HG02571 (cell line): ENCODE data around the gene MGST2.
"Not testable (repeated sequence)": the region's sequence is repeated elsewhere in the genome, so short reads cannot be mapped to it uniquely, and the experiment has no call there.

Source experiments
- ATAC-seq: cut with Tn5 transposase; IDR thresholded peaks from one replicate; pipeline ENCODE4 v1.9.1; 2021; ENCODE audit warnings: mild to moderate bottlenecking, moderate library complexity; ENCODE audit not compliant: unreplicated experiment

Gene MGST2

DNA sequence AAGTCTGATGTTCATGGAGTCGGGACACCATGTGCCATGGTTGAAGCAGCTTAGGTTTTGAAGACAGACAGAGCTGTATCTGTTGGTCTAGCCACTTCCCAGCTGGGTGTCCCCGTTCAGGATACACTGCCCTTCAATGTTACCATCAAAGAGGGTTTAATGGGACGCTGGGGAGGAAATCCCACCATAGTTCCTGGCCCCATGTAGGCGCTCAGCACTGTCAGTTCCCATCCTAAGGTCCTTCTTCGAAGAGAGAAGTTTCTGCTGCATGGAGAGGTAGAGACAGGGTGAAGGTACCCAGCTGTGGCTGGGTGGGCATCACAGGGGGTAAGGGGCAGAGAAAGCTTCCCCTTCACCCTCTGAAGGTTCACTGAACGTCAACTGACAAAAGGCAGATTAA lies 3.7 kb downstream of the MGST2 start:
- no peak for ATAC-seq

DNA sequence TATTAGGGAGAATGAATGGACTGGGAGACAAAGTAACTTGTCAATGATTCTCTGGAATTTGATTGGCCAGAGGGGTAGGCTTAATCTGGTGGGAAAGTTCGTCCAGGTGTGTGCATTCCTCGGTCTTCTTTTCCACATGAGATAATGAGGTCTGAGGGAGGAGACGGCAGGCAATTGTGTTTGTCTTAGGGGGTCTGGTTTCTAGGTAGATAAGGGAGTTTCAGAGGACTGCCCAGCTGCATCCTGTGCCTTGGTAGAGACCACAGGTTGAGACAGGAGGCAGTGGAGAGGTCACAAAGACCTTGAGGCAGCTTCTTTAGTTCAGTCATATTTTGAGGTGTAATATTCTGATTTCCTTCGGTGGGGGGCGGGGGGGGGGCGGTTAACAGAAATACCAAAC lies 4.3 kb downstream of the MGST2 start:
- no peak for ATAC-seq

DNA sequence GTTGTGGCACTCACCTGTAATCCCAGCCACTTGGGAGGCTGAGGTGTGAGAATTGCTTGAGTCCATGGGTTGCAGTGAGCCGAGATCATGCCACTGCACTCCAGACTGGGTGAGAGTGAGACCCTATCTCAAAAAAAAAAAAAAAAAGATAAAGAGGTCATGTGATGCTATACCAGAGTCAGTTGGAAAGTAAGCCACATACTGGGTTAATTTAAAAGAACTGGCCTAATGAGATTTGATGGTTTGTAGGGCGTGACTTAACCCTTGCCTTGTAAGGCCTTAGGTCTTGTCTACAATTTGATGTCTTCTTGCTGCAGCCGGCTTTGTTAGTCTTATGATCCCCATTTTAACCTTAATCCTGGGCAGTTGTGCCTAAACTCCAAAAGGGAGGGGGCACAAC lies 5.2 kb downstream of the MGST2 start:
- ATAC-seq = no peak

DNA sequence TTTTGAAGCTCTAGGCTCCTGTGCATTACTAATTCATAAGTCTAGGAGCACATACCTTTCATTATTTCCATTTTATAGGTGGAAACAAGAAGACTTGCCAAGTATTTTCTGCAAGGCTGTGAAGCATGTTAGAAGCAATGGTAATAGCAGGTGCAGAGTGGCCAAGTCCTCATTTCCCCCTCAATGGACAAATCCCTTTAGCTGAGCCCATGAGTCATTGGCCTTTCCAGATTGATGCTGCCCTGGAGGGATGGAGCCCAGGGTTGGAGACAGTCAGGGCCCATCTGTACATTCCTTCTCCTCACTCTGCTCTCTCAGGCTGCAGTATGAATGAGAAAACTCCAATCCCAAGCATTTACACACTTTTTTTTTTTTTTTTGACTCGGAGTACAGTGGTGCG lies 6.6 kb downstream of the MGST2 start:
- ATAC-seq = no peak

DNA sequence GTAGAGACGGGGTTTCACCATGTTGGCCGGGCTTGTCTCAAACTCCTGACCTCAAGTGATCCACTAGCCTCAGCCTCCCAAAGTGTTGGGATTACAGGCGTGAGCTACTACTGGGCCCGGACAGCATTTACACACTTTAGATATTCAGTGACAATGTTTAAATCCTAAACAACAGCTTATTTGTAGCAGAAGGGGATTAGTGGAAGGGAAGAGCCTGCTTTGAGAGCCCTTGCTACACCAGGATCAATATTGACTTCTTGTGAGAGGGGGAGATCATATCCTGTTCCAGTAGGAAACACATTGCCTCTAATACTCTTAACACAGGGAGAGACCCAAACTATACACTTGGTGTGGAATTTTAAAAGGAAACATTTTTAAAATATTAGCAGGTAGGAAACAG lies 7.1 kb downstream of the MGST2 start:
- no peak for ATAC-seq

DNA sequence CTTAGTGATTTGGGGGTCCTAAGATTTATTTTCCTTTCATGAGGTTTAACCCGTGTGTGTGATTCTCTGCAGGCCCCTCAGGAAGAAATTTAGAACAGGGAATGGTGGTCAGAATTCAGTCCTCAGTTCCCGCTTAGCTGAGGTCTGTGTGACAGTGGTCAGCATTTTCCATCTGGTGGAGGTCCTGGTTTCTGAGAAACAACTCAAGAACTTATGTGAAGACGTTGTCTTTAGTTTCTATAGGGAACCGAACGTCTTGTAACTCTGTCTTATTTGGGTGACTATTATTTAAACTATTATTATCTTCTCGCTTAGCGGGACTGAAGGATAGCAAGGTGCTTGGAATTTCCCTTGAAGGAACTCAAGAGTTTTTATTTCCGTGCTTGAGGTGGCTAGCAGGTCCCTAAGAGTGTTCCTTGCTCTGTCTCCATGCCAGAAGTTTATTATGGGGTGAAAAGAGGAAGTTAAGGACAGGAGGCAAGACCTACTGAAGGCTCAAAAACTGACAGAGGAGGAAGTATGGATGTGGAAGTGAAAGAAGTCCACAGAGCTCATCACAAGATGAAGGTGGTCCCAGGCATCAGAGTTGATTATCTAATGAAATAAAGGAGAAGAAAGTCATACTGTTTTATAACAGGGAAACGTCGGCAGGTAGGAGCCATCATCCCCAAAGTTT lies 9.4 kb downstream of the MGST2 start:
- ATAC-seq = no peak

DNA sequence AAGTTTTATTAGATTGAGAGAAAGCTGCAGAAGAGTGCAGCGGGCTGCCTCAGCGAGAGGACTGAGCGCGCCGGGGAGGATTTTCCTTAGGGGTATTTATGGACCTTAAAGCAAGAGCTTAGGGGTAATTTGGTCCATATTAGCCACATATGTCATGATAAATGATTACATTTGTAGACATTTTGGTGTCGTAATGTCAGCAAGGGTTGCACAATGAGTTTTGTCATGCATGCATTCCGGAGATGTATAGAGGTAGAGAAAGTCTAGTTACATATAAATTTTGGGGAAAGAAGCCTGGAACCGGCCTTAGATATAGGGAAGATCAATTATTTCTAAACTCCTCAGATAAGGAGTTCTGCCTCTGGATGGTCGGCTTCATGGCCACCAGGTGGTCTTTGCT lies 10.0 kb downstream of the MGST2 start:
- ATAC-seq = no peak

DNA sequence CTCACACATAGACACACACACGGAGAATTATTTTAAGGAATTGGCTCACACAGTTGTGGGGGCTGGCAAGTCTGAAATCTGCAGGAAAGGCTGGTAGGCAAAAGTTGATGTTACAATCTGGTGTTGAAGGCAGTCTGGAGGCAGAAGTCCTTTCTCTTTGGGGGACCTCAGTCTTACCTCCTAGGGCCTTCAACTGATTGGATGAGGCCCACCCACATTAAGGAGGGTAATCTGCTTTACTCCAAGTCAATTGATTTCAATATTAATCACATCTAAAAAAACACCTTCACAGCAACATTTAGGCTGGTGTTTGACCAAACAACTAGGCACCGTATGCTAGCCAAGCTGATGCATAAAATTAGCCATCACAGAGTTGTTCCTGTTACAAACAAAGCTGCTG lies 10.7 kb downstream of the MGST2 start:
- ATAC-seq = no peak

DNA sequence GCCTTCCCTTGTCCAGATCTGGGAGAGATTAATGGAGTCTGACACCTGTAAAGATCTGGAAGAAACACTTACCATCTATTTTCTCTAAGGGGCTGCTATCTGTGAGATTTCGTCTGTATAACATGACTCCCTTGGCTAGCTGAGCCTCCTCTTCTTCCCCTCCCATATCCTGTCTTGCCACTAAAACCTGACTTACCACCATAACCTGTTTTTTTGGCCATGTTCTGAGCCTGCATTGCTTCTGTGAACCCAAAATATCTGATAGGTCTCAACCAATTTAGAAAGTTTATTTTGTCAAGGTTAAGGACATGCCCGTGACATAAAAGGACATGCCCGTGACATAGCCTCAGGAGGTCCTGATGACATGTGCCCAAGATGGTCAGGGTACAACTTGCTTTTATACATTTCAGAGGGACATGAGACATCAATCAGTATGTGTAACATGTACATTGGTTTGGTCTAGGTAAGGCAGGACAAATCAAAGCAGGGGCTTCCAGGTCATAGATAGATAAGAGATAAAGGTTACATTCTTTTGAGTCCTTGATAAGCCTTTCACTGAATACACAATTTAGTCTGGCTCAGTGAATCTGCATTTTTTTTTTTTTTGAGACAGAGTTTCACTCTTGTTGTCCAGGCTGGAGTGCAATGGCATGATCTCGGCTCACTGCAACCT lies 11.4 kb downstream of the MGST2 start:
- ATAC-seq = no peak

DNA sequence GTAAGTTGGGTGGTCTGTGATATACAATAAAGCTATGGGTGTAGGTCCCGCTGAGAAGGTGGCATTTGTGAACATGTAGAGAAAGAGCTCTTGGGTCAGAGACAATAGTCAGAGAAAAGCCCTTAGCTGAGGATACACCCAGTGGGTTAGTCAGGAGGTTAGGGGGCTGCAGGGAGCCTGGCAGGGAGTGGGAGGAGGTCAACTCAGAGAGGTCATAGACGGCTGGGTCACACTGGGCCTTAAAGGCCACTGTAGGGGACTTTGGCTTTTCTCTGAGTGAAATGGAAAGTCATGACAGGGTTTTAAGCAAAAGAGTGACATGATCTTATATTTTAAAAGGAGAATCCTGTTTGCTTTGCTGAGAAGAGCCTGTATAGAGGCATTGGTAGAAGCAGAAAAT lies 16.7 kb downstream of the MGST2 start:
- no peak for ATAC-seq

DNA sequence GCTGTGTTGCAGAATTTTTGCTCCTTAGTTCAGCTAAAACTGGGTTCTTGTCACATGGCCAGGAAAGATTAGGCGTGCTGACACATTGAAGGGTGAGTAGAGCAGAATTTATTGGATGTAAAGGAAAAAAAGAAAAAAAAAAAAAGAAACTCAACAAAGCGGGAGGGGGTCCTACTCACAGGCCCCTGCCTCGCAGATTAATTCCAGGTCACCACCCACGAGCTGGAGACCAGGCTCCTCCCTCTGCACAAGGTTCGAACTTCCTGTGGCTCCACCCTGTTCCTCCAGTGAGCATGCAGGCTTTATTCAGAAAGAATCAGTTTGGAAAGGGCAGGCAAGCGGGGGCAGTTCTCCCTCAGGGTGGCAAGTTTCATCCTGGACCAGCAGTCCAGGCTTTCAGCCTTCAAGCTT lies 17.1 kb downstream of the MGST2 start:
- no peak for ATAC-seq

DNA sequence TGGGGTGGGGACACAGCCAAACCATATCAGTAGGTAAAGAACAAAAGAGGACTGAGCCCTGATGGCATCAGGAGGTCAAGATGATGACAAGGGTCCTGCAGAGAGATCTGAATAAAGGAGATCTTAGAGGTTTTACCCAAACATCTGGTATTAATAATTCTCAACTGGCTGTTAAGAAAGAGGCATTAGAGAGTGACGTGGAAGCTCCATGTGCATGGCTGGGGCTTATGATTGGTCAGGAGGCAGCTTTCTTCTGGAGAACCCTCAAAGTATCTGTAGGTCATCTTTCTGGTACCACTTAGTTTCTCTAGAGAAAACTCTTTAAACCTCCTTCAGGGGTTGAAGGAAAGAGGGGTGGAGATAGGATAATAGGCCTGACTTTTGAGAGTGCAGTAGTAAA lies 18.7 kb downstream of the MGST2 start:
- ATAC-seq = no peak

DNA sequence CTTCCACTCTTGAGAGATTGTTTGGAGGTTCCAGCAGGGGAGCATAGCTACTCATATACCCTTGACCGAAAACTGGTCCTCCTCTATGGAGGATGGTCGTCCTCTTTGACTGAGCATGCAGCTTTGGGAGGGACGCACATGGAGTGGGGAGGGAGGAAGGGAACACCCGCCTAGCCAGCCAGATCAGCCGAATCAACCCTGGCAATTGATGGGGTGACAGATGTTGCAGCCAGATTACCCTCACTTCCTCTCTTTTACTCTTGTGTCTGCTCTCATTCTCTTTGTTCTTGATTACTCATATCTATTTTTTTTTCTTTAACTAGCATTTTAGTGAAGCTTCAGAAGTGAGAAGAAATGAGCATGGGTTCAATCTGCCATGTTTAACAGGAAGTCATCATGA lies 19.6 kb downstream of the MGST2 start:
- ATAC-seq = no peak

DNA sequence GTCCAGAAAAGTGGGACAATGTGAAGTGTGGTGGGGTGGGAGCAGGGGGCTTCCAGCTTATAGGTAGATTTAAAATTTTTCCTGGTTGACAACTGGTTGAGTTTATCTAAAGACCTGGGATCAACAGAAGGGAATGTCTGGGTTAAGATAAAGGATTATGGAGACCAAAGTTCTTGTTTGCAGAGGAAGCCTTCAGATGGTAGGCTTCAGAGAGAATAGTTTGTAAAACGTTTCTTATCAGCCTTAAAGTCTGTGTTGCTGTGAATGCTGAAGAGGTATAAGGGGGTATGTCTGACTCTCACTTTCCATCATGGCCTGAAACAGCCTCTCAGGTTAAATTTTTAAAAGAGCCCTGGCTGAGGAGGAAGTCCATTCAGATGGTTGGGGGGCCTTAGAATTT lies 20.5 kb downstream of the MGST2 start:
- ATAC-seq = no peak

DNA sequence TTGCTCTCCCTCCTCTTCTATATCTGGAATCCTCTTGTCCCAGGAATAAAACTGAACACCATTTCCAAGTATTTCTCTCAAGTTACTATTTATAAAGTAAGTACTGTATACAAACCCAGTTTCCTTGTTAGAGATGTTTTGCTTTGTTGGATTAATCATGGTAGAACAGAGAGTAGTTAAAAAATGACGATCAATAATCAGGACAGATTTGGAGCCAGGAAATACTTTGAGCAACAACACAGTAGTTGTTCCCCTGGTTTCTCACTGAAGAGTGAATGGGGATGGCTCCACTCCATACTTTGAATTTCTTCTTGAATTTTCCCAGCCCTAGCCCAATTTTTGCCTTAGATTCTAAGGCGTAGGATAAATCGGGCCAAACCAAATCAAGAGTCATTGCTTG lies 21.4 kb downstream of the MGST2 start:
- no peak for ATAC-seq

DNA sequence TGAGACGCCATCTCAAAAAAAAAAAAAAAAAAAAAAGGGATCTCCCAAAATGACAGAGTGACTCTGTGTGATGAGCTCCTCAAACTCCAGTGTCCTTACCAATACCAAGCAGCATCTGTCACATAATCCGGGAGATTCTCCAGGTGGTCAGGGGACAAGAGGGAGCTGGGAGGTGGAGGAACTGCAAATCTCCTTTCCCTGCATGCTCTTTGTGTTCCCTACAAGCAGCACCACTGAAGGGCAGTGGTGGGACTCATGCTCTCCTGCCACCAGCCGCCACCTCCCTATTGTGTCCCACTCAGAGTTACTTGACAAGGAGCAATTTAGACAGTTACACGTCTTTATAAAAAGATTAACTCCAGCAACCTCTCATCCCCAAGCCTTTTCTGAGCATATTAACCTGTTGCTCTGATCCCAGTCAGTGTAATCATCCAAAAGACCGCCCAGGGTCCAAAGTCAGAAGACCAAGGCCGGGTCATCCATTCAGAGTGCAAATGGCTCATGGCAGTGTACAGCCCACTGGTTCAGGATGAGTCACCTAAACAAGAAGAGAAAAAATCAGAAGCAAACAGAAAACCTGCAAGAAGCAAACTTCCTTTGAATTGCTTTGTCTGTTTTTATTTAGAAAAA lies 23.6 kb downstream of the MGST2 start:
- no peak for ATAC-seq

DNA sequence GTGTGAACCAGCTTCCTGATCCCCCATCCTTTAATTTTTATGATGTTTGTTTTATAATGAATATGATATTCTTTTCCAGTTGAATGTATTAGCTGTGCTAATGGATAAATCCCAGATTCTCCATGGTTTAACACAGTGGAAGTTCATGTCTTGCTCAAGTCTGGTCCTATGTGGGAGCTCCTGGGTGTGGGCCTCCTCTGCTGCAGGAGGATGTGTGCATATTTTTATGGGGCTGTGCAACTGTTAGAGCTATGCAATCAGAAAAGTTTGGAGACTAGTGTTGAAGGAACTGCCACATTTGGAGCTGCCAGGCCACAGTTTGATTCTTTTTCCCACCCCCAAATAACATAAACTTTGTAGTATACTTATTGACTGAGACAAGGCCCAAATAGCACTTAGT lies 24.8 kb downstream of the MGST2 start:
- no peak for ATAC-seq

DNA sequence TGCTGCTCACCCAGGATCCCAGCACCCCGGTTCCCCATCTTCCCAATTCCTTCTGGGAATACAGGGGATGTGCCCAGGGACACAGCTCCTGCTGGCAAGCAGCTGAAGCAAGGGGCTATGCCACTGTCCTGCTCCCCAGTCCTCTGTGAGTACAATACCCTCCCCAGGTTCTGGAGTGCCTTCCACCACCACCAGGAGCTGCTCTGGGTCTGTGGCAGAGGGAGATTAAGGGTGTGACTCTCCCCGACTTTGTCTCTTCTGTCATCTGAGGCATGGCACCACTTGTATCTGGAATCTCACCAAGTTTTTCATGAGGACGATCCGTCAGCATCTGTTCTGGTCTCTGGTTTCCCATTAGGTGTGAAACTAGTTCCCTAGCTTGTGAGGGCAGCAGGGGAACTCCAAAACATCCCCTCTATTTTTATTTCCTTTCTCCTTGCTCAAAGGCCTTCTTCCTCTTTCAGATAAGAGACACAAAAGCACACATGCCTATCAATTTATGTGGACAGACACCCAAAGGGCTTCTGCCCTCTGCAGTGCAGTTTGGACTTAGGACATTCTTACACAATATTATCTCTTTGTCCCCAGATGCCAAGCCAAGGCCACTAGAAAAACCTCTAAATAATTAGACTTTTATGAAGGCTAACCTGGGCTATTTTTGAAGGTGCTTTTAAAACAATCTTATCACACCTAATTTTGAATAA lies 26.8 kb downstream of the MGST2 start:
- ATAC-seq = no peak

DNA sequence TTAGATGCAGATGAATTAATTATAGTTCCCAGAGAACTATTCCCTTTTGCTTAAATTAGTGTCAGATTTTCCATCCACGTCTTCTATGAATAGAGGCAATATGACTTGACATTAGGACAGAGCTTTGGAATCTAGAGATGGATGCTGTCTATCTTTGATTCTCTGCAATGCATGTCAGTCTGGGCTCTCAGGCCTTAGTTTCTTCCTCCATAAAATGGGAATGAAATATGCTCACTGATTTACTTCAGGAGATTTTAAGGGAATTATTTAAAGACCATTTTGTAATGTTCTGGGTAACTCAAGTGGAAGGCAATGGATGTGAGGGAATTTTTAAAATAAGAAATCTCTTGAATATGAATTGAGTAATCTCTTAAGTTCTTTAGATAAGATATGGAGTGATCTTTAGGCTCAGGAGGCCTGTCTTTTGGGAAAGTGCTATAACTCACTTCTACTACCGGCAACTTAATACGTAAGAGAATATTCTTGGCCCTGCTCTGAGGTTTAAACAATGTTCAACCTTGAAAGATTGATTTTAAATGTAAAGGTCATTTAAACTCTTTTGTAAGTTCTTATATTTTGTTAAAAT lies 29.0 kb downstream of the MGST2 start:
- ATAC-seq = no peak

DNA sequence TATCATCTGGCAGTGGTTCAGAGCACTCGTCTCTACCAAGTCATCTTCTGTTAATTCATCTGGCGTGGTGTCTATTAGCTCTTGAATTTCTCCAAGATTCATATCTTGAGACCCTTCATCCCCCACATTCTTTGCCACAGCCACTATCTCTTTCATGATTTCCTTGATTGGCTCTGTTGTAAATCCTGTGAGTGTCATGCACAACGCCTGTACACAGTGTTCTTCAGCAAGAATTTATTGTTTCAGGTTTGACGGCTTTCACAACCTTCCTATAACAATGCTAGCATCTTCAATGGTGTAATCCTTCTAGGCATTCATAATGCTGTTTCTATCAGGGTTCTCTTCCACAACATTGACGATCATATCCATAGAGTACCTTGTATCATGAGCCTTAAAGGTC lies 30.9 kb downstream of the MGST2 start:
- no peak for ATAC-seq

DNA sequence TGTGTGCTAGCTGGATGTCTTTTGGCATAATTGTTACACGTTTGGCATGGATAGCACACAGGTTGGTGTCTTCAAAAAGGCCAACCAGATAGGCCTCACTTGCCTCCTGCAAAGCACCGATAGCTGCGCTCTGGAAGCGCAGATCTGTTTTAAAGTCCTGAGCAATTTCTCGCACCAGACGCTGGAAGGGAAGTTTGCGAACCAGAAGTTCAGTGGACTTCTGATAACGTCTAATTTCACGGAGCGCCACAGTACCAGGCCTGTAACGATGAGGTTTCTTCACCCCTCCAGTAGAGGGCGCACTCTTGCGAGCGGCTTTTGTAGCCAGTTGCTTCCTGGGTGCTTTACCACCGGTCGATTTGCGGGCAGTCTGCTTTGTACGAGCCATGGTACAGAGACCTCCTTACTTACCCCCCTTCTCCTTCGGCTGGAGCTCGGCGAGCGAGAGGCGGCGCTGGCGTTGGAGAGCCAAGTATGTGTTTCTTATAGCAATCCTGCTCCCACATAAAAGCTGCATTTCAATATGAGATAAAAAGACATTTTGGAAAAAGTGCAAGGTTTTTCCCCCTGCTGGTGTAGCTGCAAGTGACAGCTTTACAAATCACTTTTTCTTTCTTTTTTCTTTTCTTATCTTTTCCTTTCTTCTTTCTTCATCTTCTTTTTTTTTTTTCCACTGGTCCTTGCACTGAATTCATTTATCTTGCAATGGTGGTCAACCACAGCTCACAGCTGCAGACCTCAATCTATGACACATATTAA lies 32.7 kb downstream of the MGST2 start:
- ATAC-seq = not testable (repeated sequence)
